Pancreas (tissue), 10 donors: ENCODE measurements around the gene EVC. TPM values are rescaled to one million over a fixed set of nuclear protein-coding genes. Genes with fewer than 3 reads are reported as not detected.
A peak's percentile ranks its signal among the peaks of the same experiment; 100 is the strongest.

ENCODE experiments used
- ATAC-seq, 4 donors: fragments of 200-7000 bp; cut with Tn5 transposase; one replicate each; pipeline versions ENCODE4 v1.8.0 to v1.9.1; 2020; ENCODE audit warnings: mild to moderate bottlenecking in 4 of 4, moderate library complexity in 4 of 4
- DNase-seq, 6 donors: peaks; one replicate each; pipeline ENCODE4 v3.0.0-alpha.2; 2020
- FAIRE-seq: peaks from 2 replicates; lab custom pipeline; 2012; peaks lifted over from hg19 to GRCh38; lab: Jason Lieb, UNC
- H3K27ac ChIP-seq, 4 donors: fragments of 200-600 bp; sonication (generic); 1 replicate in 3 of 4; 2 replicates in 1 of 4; pipeline versions ENCODE4 v1.5.0 to v1.8.0; 2020
- H3K27me3 ChIP-seq, 4 donors: fragments of 200-600 bp; one replicate each; pipeline ENCODE4 v1.8.0; 2021
- H3K36me3 ChIP-seq, 3 donors: fragments of 200-600 bp; sonication (generic) in 1 of 3; one replicate each; pipeline versions ENCODE4 v1.5.0 to v1.8.0; 2020 to 2021
- H3K4me1 ChIP-seq, 3 donors: fragments of 200-600 bp; one replicate each; pipeline ENCODE4 v1.8.0; 2021
- H3K4me3 ChIP-seq, 4 donors: fragments of 200-600 bp; sonication (generic) in 2 of 4; one replicate each; pipeline versions ENCODE4 v1.5.0 to v1.8.0; 2020 to 2021
- H3K9me3 ChIP-seq, 4 donors: fragments of 200-600 bp; one replicate each; pipeline ENCODE4 v1.8.0; 2021
- WGBS, 2 donors: extraction: QIAGEN DNeasy Blood & Tissue Kit; methylation state at CpG; one replicate each; pipeline ENCODE4 v1.1.7; 2013; 5-methylcytosine and 5-hydroxymethylcytosine counted together
- intact Hi-C, 3 donors: fragments of 100-400 bp; cut with DNase I; formaldehyde crosslinking; loops; one replicate each; pipeline versions ENCODE4 v1.11.1 to v1.14.2; 2022
- polyA plus RNA-seq, 2 donors: library from polyadenylated mRNA; stranded (reverse); fragments of 200-250 nt; gene quantifications; one replicate each; pipeline ENCODE4 v1.2.3, GENCODE V29; 2013
- total RNA-seq, 6 donors: library from RNA; stranded (reverse); fragmentation: NEBNext Ultra II Directional in 4 of 6; extraction: Animal tissue kit (Norgen Biotek cat#: 25700) in 4 of 6; gene quantifications; one replicate each; pipeline versions ENCODE4 v1.2.1 to v1.2.4, GENCODE V29; 2021 to 2023
- TF ChIP-seq, protein P1 (sequence below), 4 donors: fragments of 200-600 bp; sonication (generic) in 3 of 4; IDR thresholded peaks; one replicate each; pipeline versions ENCODE4 v1.5.0 to v1.8.0; 2021; ENCODE audit warnings: antibody characterized with exemption in 4 of 4
- donor health status: healthy with polysubstance abuse.
- donor health status: DM: no; HTN: no; CAD: no; lungs with moderate emphysema.
- donor health status: DM: no; HTN: no; CAD: no.
- donor health status: control.
- donor health status: control.
- donor health status: Bipolar disorder and iron deficiency.
- donor health status: DM: yes; HTN: yes; CAD: no.
- donor health status: DM: no; HTN: no; CAD: no.
- donor health status: DM: no; HTN: no; CAD: no.
- donor health status: DM: yes; HTN: yes; CAD: no.

EVC gene
- total and polyA plus RNA-seq, 8 donors, result 2.8 to 17.8 (median 11.9) TPM

DNA sequence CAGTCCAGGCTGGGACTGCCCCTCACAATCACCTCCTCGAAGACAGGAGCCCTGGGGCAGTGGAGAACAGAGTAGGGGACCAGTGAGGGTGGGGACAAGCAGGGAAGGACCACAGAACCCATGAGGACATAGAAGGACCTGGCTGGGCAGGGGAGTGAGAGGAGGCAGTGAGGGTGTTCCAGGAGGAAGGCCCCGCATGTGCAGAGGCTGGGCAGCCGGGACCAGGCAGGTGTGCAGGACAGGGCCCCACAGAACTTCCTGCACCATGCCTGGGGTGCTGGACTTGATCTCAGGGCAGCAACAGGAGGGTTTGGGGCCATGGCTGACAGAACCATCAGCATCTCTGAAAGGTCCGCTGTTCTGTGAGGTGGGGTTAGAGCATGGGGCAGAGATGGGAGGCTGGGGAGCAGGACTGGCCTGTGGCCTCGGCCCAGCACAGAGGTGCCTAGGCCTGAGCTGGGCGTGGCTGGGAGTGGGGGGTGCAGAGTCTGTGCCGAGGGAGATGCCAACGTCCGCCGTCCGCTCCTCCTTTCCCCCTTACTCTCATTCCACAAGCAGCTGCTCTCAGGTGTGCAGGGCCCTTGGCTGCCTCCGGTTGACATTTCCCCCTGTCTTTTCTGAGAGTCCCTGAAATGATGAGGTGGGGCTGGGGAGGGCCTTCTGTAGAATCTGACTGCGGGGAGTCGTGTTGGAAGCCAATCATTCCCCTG is 40.8 kb downstream of the EVC start:
- Histone ChIP-seq H3K4me1 (no peaks in the 10 kb centered on the region), H3K27me3 (no peaks in the 10 kb centered on the region), H3K9me3 (no peaks in the 10 kb centered on the region), H3K36me3 (peaks cover 0 to 19% (median 4%) of the 10 kb centered on the region in 3 donors), H3K27ac (no peak overlapping the region), H3K4me3 (no peak overlapping the region)
- TF ChIP-seq, protein P1, sequence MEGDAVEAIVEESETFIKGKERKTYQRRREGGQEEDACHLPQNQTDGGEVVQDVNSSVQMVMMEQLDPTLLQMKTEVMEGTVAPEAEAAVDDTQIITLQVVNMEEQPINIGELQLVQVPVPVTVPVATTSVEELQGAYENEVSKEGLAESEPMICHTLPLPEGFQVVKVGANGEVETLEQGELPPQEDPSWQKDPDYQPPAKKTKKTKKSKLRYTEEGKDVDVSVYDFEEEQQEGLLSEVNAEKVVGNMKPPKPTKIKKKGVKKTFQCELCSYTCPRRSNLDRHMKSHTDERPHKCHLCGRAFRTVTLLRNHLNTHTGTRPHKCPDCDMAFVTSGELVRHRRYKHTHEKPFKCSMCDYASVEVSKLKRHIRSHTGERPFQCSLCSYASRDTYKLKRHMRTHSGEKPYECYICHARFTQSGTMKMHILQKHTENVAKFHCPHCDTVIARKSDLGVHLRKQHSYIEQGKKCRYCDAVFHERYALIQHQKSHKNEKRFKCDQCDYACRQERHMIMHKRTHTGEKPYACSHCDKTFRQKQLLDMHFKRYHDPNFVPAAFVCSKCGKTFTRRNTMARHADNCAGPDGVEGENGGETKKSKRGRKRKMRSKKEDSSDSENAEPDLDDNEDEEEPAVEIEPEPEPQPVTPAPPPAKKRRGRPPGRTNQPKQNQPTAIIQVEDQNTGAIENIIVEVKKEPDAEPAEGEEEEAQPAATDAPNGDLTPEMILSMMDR (IDR thresholded peaks at IDR 0.05), result no peak
- intact Hi-C loops, result no loop called here
- no peak for ATAC-seq
- FAIRE-seq, result no peak
- whole genome bisulfite sequencing, 2 donors, result 89 to 90% methylated on average over 14 of the region's 14 CpGs
- DNase-seq, result no peak

DNA sequence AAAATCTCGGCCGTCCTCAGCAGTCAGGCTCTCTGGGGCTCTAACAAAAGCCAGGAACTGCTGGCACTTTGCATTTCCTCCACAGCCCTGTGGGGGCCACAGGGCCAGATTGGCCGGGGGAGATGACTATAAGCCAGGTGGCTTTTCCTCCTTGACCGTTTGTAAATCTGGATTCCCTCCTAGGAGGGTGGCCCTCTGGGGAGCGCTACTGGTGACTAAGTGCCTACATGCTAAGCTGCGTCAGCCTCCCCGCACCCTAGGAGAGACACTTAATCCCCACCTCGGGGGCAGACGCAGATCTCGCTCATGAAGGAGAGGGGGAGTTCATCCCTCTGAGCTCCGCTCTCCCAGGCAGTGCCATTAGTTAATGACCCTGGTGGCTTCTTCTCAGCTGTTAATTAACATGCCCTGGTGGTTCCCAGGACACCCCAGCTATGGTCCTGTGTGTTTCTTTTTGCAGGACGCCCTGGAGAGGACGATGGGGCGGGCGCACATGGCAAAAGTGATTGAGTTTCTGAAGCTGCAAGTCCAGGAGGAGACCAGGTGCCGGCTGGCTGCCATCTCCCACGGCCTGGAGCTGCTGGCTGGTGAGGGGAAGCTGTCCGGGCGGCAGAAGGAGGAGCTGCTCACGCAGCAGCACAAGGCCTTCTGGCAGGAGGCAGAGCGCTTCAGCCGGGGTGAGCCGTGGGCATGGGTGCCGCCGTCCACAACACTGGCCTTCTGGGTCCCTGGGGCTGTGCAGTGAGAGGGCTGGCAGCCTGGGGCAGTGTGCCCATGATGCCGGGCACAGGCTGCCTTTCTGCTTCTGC is 41.6 kb downstream of the EVC start:
- FAIRE-seq (no peak), ATAC-seq (peak; percentile 77 to 92 (median 86)), DNase-seq (peak; percentile 57 to 92 (median 82))
- H3K9me3 ChIP-seq, result no peaks in the 10 kb centered on the region
- no peaks in the 10 kb centered on the region for H3K27me3 ChIP-seq
- 62 to 71% methylated on average over 21 to 26 of the region's 26 CpGs for WGBS, 2 donors
- peaks cover 0 to 26% (median 4%) of the 10 kb centered on the region in 3 donors for H3K36me3 ChIP-seq
- H3K4me3 ChIP-seq, result no peak overlapping the region
- no peak overlapping the region for H3K27ac ChIP-seq
- H3K4me1 ChIP-seq, result no peaks in the 10 kb centered on the region
- intact Hi-C loops, result no loop called here
- TF ChIP-seq, protein P1 (IDR thresholded peaks at IDR 0.05), result no peak

DNA sequence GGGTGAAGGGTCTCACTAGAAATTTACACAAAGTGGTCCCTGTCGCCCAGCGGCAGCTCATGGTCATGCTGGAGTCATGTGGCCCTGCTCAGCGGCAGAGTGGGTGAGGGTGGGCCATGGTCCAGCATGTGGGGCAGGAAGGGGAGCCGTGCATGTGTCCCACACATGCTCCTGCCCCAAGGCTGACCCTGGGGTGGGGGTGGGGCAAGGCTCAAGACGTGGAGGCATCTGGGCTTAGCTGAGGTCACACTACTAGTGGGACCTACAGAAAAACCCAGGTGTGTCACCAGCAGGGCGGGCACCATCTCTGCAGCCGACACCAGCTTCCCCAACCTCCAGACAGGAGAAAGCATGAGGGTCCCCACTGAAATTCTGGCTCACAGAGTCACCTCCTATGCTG is 42.4 kb downstream of the EVC start:
- no peaks in the 10 kb centered on the region for H3K27me3 ChIP-seq
- intact Hi-C loops, result no loop called here
- ATAC-seq, result no peak
- H3K27ac ChIP-seq, result no peak overlapping the region
- FAIRE-seq, result no peak
- peaks cover 0 to 26% (median 4%) of the 10 kb centered on the region in 3 donors for H3K36me3 ChIP-seq
- WGBS, 2 donors, result 85 to 93% methylated on average over 7 of the region's 7 CpGs
- no peak overlapping the region for H3K4me3 ChIP-seq
- TF ChIP-seq, protein P1 (IDR thresholded peaks at IDR 0.05), result no peak
- no peaks in the 10 kb centered on the region for H3K9me3 ChIP-seq
- no peaks in the 10 kb centered on the region for H3K4me1 ChIP-seq
- no peak for DNase-seq

DNA sequence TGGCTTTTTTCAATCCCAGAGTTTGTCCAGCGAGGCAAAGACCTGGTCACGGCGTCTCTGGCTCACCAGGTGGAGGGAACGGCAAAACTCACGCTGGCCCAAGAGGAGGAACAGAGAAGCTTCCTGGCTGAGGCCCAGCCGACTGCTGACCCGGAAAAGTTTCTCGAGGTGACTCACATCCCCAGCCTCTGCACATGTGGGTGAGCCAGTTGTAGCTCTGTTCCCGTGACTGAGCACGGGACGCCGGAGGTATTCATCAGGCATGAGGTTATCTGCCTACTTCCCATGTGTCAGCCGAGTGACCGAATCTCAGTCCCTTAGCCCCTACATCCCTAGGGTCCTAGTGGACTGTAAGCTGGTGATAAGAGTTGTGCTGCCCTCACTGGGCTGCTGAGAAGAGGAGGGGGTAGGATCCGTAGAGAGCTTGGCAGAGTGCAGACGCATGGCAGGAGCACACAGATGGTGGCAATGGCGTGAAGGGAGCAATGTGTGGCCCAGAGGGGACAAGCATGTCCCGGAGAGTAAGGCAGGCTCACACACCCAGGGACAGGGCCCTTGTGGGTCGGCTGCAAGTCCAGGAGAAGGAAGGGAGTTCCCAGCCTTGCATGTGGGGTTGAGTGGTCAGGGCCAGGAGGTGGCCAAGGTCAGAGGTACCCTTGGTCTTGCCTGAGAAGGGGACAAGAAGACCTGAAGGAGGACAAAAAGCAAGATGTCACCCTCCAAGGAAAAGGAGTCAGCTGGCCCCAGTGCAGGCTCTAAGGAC is 42.9 kb downstream of the EVC start:
- H3K9me3 ChIP-seq, result no peaks in the 10 kb centered on the region
- FAIRE-seq (no peak), ATAC-seq (no peak), DNase-seq (no peak)
- intact Hi-C loops, result no loop called here
- H3K36me3 ChIP-seq, result peaks cover 0 to 26% (median 4%) of the 10 kb centered on the region in 3 donors
- H3K27me3 ChIP-seq, result no peaks in the 10 kb centered on the region
- H3K27ac ChIP-seq, result no peak overlapping the region
- WGBS, 2 donors, result 87 to 89% methylated on average over 19 of the region's 19 CpGs
- H3K4me3 ChIP-seq, result no peak overlapping the region
- H3K4me1 ChIP-seq, result no peaks in the 10 kb centered on the region
- TF ChIP-seq, protein P1 (IDR thresholded peaks at IDR 0.05), result no peak
